Dendritic cell treated with granulocyte-macrophage colony-stimulating factor and Interleukin-4, amounts not matched to agents 40 ng/mL and 50 ng/mL, for 4 days (primary cell): ENCODE results near the gene PDE7B.

Experiments
- H3K27ac Mint-ChIP-seq: one replicate; pipeline ENCODE4 v1.8.0; 2022; ENCODE audit warnings: mild to moderate bottlenecking, mixed read lengths
- H3K27me3 Mint-ChIP-seq: one replicate; pipeline ENCODE4 v1.8.0; 2022; ENCODE audit warnings: mild to moderate bottlenecking, mixed read lengths
- H3K36me3 Mint-ChIP-seq: one replicate; pipeline ENCODE4 v1.8.0; 2022; ENCODE audit warnings: low read depth, mixed read lengths
- H3K4me1 Mint-ChIP-seq: one replicate; pipeline ENCODE4 v1.8.0; 2022; ENCODE audit warnings: low read depth, mixed read lengths
- H3K4me3 Mint-ChIP-seq: one replicate; pipeline ENCODE4 v1.8.0; 2022; ENCODE audit warnings: mild to moderate bottlenecking, moderate library complexity, mixed read lengths
- H3K9me3 Mint-ChIP-seq: one replicate; pipeline ENCODE4 v1.8.0; 2022; ENCODE audit warnings: mixed read lengths
- intact Hi-C: fragments of 100-400 bp; cut with micrococcal nuclease; formaldehyde crosslinking; loops from one replicate; pipeline ENCODE4 v1.15.0; 2022

The PDE7B gene

DNA sequence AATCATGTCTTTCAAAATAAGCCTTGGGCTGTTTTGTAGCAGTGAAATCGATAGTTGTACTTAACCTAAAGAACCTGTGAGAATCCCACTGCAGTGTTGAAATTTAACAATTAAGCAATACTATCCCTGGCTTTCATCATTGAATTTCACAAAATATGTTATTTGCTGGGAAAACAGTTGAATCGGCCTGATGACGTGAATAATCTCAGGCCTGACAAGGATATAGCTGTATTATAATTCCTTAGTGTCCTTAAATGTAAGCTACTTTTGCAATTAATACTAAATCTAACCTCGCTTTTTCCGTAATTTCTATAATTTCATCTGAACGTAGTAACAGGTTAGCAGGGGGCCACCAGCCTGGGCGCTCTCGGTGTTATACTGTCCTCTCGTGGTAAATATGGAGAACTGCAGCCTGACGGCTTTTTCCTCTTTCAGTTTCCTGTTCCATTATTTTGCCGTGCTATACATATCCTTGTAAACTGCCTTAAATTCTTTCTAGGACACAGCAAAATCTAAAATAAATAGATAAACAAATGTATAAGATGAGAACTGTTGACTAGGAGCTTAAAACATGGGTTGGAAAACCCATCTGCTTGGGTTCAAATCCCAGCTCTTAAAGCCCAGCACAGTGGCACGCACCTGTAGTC lies 374.6 kb downstream of the PDE7B start:
- Mint-ChIP-seq H3K27ac (peak overlapping the region; percentile 67), H3K4me1 (peaks cover 53% of the 10 kb centered on the region), H3K36me3 (no peaks in the 10 kb centered on the region), H3K27me3 (no peaks in the 10 kb centered on the region), H3K9me3 (no peaks in the 10 kb centered on the region), H3K4me3 (no peak overlapping the region)
- intact Hi-C loops, result loop anchor here (1.0 to 10.0 kb wide), 5 partner anchors 191 to 773 kb away; no protein-coding TSS in a partner anchor

DNA sequence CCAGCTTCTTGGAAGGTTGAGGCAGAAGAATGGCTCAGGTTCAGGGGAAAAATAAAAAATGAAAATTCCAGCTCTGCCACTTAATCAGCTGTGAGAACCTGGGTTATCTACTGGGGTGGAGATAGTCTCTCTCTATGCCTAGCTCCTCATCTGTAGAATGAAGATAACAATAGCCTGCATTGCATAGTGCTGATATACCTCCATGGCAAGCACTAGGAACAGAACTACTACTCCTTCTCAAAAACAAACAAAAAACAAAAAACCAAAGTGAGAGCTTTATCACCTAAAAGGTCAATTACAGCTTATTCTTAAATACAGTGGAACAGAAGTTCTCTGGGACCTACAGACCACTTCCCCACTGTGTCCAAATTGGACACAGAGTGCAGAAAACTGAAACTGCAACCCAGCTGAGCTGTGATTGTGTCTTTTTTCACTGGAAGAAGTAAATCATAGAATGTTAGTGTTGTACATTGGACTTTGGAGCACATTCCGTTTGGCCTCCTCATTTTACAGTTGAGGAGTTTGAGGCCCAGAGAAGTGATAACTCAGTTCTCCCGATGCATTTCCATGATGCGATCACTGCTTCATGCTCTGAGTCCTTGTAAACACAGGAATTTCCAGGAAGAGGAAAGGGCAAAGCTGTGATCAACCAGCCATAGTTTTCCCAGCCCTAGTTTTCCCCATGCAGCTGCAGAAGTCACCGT lies 375.3 kb downstream of the PDE7B start:
- H3K9me3 Mint-ChIP-seq, result no peaks in the 10 kb centered on the region
- H3K27me3 Mint-ChIP-seq, result no peaks in the 10 kb centered on the region
- peaks cover 53% of the 10 kb centered on the region for H3K4me1 Mint-ChIP-seq
- intact Hi-C loops, result loop anchor here (1.0 to 10.0 kb wide), 5 partner anchors 192 to 774 kb away; no protein-coding TSS in a partner anchor
- peak overlapping the region; percentile 67 for H3K27ac Mint-ChIP-seq
- H3K4me3 Mint-ChIP-seq, result no peak overlapping the region
- H3K36me3 Mint-ChIP-seq, result no peaks in the 10 kb centered on the region

DNA sequence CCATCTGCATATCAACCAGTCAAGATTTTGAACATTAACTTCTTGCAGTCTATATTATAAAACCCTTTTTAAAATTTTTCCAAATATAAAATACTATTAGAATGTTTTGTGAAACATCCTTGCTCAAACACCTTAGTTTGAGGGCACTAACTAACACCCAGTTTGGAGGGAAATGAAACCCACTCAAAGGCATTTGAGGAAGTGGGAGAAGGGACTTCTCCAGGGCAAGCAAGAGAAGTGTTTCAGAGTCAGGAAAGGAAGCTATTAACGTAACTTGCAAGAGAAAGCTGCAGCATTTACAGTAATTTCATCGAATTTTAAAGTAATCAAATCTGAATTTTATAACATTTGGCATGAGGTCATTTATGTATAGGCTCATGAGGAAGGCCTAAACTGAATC lies 377.3 kb downstream of the PDE7B start:
- no peaks in the 10 kb centered on the region for H3K9me3 Mint-ChIP-seq
- peaks cover 53% of the 10 kb centered on the region for H3K4me1 Mint-ChIP-seq
- no peaks in the 10 kb centered on the region for H3K36me3 Mint-ChIP-seq
- H3K4me3 Mint-ChIP-seq, result no peak overlapping the region
- intact Hi-C loops, result loop anchor here (10.0 kb wide), 2 partner anchors 194 to 724 kb away; no protein-coding TSS in a partner anchor
- no peaks in the 10 kb centered on the region for H3K27me3 Mint-ChIP-seq
- peak overlapping the region; percentile 52 for H3K27ac Mint-ChIP-seq

GRCh38 chr6:136230219-136230853 lies 378.8 kb downstream of the PDE7B start:
- H3K4me1 Mint-ChIP-seq, result peaks cover 63% of the 10 kb centered on the region
- H3K36me3 Mint-ChIP-seq, result no peaks in the 10 kb centered on the region
- no peaks in the 10 kb centered on the region for H3K27me3 Mint-ChIP-seq
- intact Hi-C loops, result no loop called here
- no peak overlapping the region for H3K27ac Mint-ChIP-seq
- no peaks in the 10 kb centered on the region for H3K9me3 Mint-ChIP-seq
- no peak overlapping the region for H3K4me3 Mint-ChIP-seq

DNA sequence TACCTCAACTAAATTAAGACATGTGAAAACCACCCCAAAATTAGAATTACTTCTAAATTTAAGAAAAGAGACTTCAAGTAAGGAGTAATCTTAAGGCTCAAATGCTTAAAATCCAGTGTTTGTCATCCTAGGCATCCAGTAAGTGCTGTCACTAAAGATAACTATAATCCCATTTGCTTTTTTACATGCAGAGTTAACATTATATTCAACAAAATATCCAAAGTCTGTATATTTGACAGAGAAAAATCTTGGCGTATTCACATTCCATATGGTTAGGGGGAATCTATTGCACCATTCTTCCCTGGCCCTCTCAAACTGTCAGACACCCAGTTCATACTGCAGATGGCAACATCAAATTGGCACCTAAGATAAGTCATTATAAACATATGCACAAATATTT lies 381.2 kb downstream of the PDE7B start:
- intact Hi-C loops, result no loop called here
- H3K36me3 Mint-ChIP-seq, result no peaks in the 10 kb centered on the region

DNA sequence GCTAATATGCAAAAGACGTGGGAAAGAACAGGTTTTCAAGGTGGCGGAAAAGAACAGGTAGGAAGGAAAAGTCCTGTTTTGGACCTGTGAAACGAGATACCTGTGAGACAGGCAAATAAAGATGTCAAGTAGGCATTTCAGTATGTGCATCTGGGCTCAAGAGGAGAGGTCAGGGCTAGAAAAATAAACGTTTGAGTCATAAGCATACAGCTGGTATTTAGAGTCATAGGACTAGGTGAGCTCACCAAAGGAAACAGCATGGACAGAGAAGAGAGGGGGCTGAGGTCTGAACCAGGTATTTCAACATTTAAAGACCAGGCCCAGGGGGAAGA lies 383.7 kb downstream of the PDE7B start:
- Mint-ChIP-seq H3K27ac (no peak overlapping the region), H3K9me3 (no peaks in the 10 kb centered on the region), H3K4me3 (no peak overlapping the region), H3K36me3 (peaks cover 9% of the 10 kb centered on the region), H3K4me1 (peaks cover 46% of the 10 kb centered on the region), H3K27me3 (no peaks in the 10 kb centered on the region)
- intact Hi-C loops, result no loop called here

More for the DNA sequence above, 381.2 kb downstream of the PDE7B start:
- no peaks in the 10 kb centered on the region for H3K27me3 Mint-ChIP-seq
- no peak overlapping the region for H3K4me3 Mint-ChIP-seq
- H3K27ac Mint-ChIP-seq, result peak overlapping the region; percentile 21
- H3K4me1 Mint-ChIP-seq, result peaks cover 68% of the 10 kb centered on the region
- no peaks in the 10 kb centered on the region for H3K9me3 Mint-ChIP-seq

GRCh38 chr6:136236466-136237293 lies 385.2 kb downstream of the PDE7B start:
- H3K4me1 Mint-ChIP-seq, result peaks cover 37% of the 10 kb centered on the region
- H3K4me3 Mint-ChIP-seq, result peak overlapping the region; percentile 59
- peak overlapping the region; percentile 29 for H3K27ac Mint-ChIP-seq
- peaks cover 9% of the 10 kb centered on the region for H3K36me3 Mint-ChIP-seq
- intact Hi-C loops, result no loop called here
- no peaks in the 10 kb centered on the region for H3K9me3 Mint-ChIP-seq
- H3K27me3 Mint-ChIP-seq, result no peaks in the 10 kb centered on the region

DNA sequence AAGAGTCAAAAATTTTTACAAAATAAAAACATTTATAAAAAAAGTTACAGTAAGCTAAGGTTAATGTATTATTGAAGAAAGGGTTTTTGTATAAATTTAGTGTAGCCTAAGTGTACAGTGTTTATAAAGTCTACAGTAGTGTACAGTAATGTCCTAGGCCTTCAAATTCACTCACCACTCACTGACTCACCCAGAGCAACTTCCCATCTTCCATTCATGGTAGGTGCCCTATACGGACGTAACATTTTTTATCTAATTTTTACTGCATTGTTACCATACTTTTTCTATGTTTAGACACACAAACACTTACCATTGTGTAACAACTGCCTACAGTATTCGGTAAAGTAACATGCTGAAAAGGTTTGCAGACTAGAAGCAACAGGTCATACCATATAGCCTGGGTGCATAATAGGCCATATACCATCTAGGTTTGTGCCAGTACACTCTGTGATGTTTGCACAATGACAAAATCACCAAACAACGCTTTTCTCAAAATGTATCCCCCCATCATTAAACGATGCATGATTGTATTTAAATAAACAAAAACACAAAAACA lies 392.6 kb downstream of the PDE7B start:
- Mint-ChIP-seq H3K27ac (no peak overlapping the region), H3K9me3 (no peaks in the 10 kb centered on the region), H3K27me3 (no peaks in the 10 kb centered on the region), H3K4me1 (peaks cover 7% of the 10 kb centered on the region), H3K36me3 (peaks cover 29% of the 10 kb centered on the region), H3K4me3 (no peak overlapping the region)
- intact Hi-C loops, result no loop called here
